Gastrocnemius medialis (tissue), 4 donors: ENCODE measurements around the gene C18orf54. TPM values are rescaled to one million over a fixed set of nuclear protein-coding genes. Genes with fewer than 3 reads are reported as not detected.
"Not testable (repeated sequence)": the region's sequence is repeated elsewhere in the genome, so short reads cannot be mapped to it uniquely, and the experiment has no call there.

ENCODE experiments used
- ATAC-seq, 2 donors: fragments of 150-250 bp; one replicate each; pipeline ENCODE4 v1.9.1; 2016
- DNase-seq, 2 donors: peaks; one replicate each; pipeline ENCODE4 v3.0.0-alpha.2; 2019
- H3K27ac ChIP-seq, 4 donors: fragments of 200-600 bp; sonication (generic); 1 replicate in 1 of 4; 2 replicates in 3 of 4; pipeline ENCODE4 v1.5.1; 2016 to 2018; ENCODE audit warnings: mild to moderate bottlenecking in 2 of 4, moderate library complexity in 1 of 4
- H3K27me3 ChIP-seq, 3 donors: fragments of 200-600 bp; sonication (generic) in 2 of 3; 1 replicate in 1 of 3; 2 replicates in 2 of 3; pipeline versions ENCODE4 v1.5.1 to v1.6.0; 2016 to 2019; ENCODE audit warnings: mild to moderate bottlenecking in 1 of 3, moderate library complexity in 1 of 3
- H3K36me3 ChIP-seq, 2 donors: fragments of 200-600 bp; sonication (generic) in 1 of 2; one replicate each; pipeline ENCODE4 v1.5.1; 2017 to 2018
- H3K4me1 ChIP-seq, 2 donors: fragments of 200-600 bp; sonication (generic) in 1 of 2; one replicate each; pipeline ENCODE4 v1.5.1; 2016 to 2017; ENCODE audit warnings: mild to moderate bottlenecking in 2 of 2
- H3K4me3 ChIP-seq, 4 donors: fragments of 200-600 bp; sonication (generic) in 3 of 4; 1 replicate in 1 of 4; 2 replicates in 3 of 4; pipeline ENCODE4 v1.5.1; 2016 to 2019; ENCODE audit warnings: mild to moderate bottlenecking in 2 of 4
- H3K9me3 ChIP-seq, 3 donors: fragments of 200-600 bp; sonication (generic) in 2 of 3; 1 replicate in 1 of 3; 2 replicates in 2 of 3; pipeline ENCODE4 v1.5.1; 2016 to 2019
- POLR2A ChIP-seq, 2 donors: fragments of 450-650 bp; IDR thresholded peaks; one replicate each; pipeline ENCODE4 v1.6.1; 2017; ENCODE audit warnings: antibody characterized with exemption in 2 of 2, mild to moderate bottlenecking in 2 of 2, moderate library complexity in 2 of 2
- in situ Hi-C, 4 donors: fragments of 200-750 bp; cut with MboI; loops; one replicate each; pipeline versions ENCODE4 v1.15.0 to v1.8.0; 2017; ENCODE audit warnings: low sequenced_read_pairs in 4 of 4
- intact Hi-C: fragments of 100-400 bp; cut with DNase I; formaldehyde crosslinking; loops from one replicate; pipeline ENCODE4 v1.15.1; 2023; ENCODE audit warnings: low total_unique reads
- total RNA-seq, 4 donors: library from RNA; depleted of rRNA; stranded (reverse); fragments of >200 nt; gene quantifications; one replicate each; pipeline versions ENCODE4 v1.1.0 to v1.2.3, GENCODE V29; 2016
- TF ChIP-seq, protein P1 (sequence below), 5 experiments: fragments of 450-650 bp in 3 of 5; fragments of 200-600 bp in 2 of 5; sonication (generic) in 2 of 5; IDR thresholded peaks in 4 of 5; conservative IDR thresholded peaks in 1 of 5; 1 replicate in 4 of 5; 2 replicates in 1 of 5; pipeline ENCODE4 v1.5.1; 2016 to 2019; ENCODE audit warnings: antibody characterized with exemption in 5 of 5, mild to moderate bottlenecking in 3 of 5, moderate library complexity in 3 of 5

C18orf54 gene
- total RNA-seq, 4 donors from 2014 or later: 0.26 to 0.87 (median 0.44) TPM; not detected in 1

DNA sequence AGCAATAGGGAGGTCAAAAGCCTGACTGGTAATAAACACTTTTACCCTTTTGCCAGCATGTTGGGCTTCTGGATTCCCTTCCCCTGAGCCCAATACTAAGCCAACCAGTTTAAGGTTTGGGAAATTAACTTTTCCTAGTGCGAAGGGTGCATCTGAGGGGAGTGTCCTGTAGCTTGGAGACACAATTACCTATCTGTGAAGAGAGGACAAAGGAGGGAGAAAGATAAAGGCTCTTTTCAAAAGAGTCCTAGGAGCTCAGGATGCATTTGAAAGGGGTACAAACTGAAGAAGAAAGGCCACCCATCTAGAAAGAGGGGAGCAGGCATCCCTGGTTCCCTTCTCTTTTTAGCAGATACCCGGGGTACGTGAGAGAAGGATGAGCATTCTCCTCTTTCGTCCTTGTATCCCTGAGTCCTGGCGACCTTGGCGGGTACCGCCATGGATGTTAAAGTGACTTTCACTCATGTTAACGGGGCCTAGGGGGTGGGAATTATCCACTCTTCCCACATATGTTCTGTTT is 25.1 kb downstream of the C18orf54 start:
- Histone ChIP-seq H3K4me1 (no peaks in the 10 kb centered on the region), H3K4me3 (no peak overlapping the region), H3K9me3 (no peaks in the 10 kb centered on the region), H3K27ac (no peak overlapping the region), H3K27me3 (no peaks in the 10 kb centered on the region), H3K36me3 (no peaks in the 10 kb centered on the region)
- intact Hi-C loops (no loop called here), in situ Hi-C loops (no loop called here)
- ATAC-seq (no peak), DNase-seq (no peak)
- TF ChIP-seq POLR2A (IDR thresholded peaks at IDR 0.05): no peak
- TF ChIP-seq, protein P1, sequence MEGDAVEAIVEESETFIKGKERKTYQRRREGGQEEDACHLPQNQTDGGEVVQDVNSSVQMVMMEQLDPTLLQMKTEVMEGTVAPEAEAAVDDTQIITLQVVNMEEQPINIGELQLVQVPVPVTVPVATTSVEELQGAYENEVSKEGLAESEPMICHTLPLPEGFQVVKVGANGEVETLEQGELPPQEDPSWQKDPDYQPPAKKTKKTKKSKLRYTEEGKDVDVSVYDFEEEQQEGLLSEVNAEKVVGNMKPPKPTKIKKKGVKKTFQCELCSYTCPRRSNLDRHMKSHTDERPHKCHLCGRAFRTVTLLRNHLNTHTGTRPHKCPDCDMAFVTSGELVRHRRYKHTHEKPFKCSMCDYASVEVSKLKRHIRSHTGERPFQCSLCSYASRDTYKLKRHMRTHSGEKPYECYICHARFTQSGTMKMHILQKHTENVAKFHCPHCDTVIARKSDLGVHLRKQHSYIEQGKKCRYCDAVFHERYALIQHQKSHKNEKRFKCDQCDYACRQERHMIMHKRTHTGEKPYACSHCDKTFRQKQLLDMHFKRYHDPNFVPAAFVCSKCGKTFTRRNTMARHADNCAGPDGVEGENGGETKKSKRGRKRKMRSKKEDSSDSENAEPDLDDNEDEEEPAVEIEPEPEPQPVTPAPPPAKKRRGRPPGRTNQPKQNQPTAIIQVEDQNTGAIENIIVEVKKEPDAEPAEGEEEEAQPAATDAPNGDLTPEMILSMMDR (IDR thresholded peaks at IDR 0.05 in 4 of 5, conservative IDR thresholded peaks at IDR 0.05 in 1 of 5): no peak

DNA sequence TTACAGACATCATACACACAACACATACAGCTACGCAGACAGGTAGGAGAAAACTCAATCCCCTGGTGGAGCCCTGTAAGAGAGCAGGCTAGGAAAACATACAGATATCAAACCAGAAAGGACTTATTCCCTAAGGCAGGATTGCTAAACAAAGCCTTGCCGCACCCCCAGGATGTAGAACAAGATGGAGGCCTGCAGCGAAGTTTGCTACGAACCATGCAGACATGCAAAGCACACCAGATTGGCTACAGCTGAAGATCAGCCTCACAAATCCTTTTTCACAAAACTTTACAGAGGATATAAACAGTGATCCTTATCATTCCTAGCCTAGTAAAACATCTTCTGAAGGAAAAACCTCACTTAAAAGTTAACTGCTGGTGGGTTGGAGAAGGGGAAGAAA is 28.3 kb downstream of the C18orf54 start:
- intact Hi-C loops: no loop called here

DNA sequence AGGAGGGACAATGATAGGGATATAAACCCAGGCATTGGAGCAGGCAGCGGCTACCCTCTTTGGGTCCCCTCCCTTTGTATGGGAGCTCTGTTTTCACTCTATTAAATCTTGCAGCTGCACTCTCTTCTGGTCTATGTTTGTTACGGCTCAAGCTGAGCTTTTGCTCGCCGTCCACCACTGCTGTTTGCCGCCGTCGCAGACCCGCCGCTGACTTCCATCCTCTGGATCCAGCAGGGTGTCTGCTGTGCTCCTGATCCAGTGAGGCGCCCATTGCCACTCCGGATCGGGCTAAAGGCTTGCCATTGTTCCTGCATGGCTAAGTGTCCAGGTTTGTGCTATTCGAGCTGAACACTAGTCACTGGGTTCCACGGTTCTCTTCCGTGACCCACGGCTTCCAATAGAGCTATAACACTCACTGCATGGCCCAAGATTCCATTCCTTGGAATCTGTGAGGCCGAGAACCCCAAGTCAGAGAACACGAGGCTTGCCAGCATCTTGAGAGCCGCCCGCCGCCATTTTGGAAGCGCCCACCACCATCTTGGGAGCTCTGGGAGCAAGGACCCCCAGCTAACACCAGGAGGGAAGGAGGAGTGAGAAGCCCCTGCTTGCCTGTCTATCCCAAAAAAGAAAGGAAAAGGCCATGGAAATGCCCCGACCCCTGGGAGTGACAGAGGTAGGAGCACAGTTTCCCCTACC is 29.2 kb downstream of the C18orf54 start:
- H3K4me1 ChIP-seq, H3K36me3 ChIP-seq, H3K9me3 ChIP-seq, H3K27ac ChIP-seq, ATAC-seq, intact Hi-C loops, H3K4me3 ChIP-seq, H3K27me3 ChIP-seq, DNase-seq, in situ Hi-C loops: not testable (repeated sequence)

More for the DNA sequence above, 28.3 kb downstream of the C18orf54 start:
- no peaks in the 10 kb centered on the region for H3K4me1 ChIP-seq
- ATAC-seq (no peak), DNase-seq (no peak)
- TF ChIP-seq POLR2A (IDR thresholded peaks at IDR 0.05): no peak
- TF ChIP-seq, protein P1 (IDR thresholded peaks at IDR 0.05 in 4 of 5, conservative IDR thresholded peaks at IDR 0.05 in 1 of 5): no peak
- no peaks in the 10 kb centered on the region for H3K36me3 ChIP-seq
- in situ Hi-C loops: no loop called here
- no peaks in the 10 kb centered on the region for H3K9me3 ChIP-seq
- no peaks in the 10 kb centered on the region for H3K27me3 ChIP-seq
- no peak overlapping the region for H3K27ac ChIP-seq
- H3K4me3 ChIP-seq: no peak overlapping the region

DNA sequence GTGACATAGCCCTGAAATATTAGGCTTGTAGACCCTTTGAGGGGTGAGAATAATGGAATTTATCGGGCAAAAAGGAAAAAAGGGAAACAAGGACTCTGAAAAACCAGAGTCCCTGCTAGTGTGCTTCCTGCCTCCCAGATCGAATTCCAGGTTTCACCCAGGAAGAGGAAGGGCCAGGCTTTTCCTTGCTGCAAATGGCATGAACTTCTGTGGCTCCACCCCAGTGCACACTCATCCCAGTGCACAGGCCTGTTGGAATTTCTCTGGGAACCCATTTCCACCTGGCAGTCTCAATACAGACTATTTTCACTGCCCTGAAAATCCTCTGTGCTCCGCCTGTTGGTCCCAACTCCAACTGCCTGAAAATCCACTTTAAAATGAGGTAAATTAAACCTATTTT is 29.9 kb downstream of the C18orf54 start:
- Histone ChIP-seq H3K9me3 (no peaks in the 10 kb centered on the region), H3K4me3 (no peak overlapping the region), H3K36me3 (no peaks in the 10 kb centered on the region), H3K4me1 (no peaks in the 10 kb centered on the region), H3K27me3 (no peaks in the 10 kb centered on the region), H3K27ac (no peak overlapping the region)
- intact Hi-C loops: no loop called here
- in situ Hi-C loops: no loop called here
- TF ChIP-seq, protein P1 (IDR thresholded peaks at IDR 0.05 in 4 of 5, conservative IDR thresholded peaks at IDR 0.05 in 1 of 5): no peak
- no peak for TF ChIP-seq POLR2A (IDR thresholded peaks at IDR 0.05)
- ATAC-seq (no peak), DNase-seq (no peak)

DNA sequence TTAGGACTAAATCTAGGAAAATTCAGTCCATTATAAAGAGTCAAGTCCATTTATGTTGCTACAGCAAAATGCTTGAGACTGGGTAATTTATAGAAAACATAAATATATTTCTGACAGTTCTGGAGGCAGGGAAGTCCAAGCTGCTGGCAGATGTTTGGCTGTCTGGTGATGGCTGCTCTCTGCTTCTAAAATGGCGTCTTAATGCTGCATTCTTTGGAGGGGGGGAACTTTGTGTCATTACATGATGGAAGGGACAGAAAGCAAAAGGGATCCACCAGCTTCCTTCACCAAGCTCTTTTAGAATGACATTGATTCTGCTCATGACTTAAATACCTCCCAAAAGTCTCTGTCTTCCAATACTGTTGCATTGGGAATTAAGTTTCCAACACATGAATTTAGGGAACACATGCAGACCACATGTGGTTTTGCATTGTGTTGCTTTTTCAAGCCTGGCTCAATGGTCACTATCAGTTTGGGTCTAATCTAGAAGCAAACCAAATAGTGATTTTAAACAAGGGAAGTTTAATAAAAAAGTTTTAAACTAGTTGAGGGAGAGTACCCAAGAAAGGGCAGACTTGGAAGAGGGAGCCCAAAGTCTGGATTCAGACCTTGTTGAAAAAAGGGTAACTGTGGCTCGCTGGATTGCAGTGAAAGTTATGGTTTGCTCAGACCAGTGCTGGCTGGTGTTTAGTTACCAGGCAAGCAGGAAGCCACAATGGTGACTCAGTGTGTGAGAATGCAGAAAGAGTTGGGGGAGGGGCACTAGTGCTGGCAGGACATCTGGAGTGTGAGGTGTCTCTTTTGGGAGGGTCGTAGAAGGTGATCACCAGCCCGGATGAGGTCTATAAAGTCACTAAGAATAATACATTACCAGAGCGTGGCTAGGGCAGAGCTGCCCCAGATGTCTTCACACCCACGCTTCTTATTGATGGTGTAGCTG is 30.8 kb downstream of the C18orf54 start:
- intact Hi-C loops (no loop called here), in situ Hi-C loops (no loop called here)
- ATAC-seq (no peak), DNase-seq (no peak)
- Histone ChIP-seq H3K4me1 (no peaks in the 10 kb centered on the region), H3K27ac (no peak overlapping the region), H3K4me3 (no peak overlapping the region), H3K36me3 (no peaks in the 10 kb centered on the region), H3K27me3 (no peaks in the 10 kb centered on the region), H3K9me3 (no peaks in the 10 kb centered on the region)
- no peak for TF ChIP-seq POLR2A (IDR thresholded peaks at IDR 0.05)
- TF ChIP-seq, protein P1 (IDR thresholded peaks at IDR 0.05 in 4 of 5, conservative IDR thresholded peaks at IDR 0.05 in 1 of 5): no peak
